Germinal center (tissue), 1 donor: Measurements from ENCODE around the gene SLC35C1.
"Not testable (repeated sequence)": the region's sequence is repeated elsewhere in the genome, so short reads cannot be mapped to it uniquely, and the experiment has no call there.

Source experiments
- DNase-seq: peaks from one replicate; pipeline ENCODE4 v3.0.0; 2012; ENCODE audit warnings: mixed read lengths, low spot score

Gene SLC35C1

GRCh38 chr11:45788887-45789286 lies 16.1 kb upstream of the SLC35C1 start:
- DNase-seq = no peak

- no peak for DNase-seq
Observed at GRCh38 chr11:45791524-45791923, 13.4 kb upstream of the SLC35C1 start.

- no peak for DNase-seq
Observed at GRCh38 chr11:45794169-45794568, 10.8 kb upstream of the SLC35C1 start.

GRCh38 chr11:45795379-45795778 lies 9.6 kb upstream of the SLC35C1 start:
- no peak for DNase-seq

- DNase-seq = no peak
Observed at GRCh38 chr11:45796461-45796861, 8.5 kb upstream of the SLC35C1 start.

GRCh38 chr11:45798793-45799441 lies 6.0 kb upstream of the SLC35C1 start:
- no peak for DNase-seq

- DNase-seq = no peak
Observed at GRCh38 chr11:45799562-45799961, 5.4 kb upstream of the SLC35C1 start.

- DNase-seq = no peak
Observed at GRCh38 chr11:45800261-45800660, 4.7 kb upstream of the SLC35C1 start.

- no peak for DNase-seq
Observed at GRCh38 chr11:45801723-45802315, 3.1 kb upstream of the SLC35C1 start.

GRCh38 chr11:45802531-45803317 lies 2.2 kb upstream of the SLC35C1 start:
- no peak for DNase-seq

GRCh38 chr11:45803971-45804760 lies 783 bp upstream of the SLC35C1 start:
- DNase-seq = peak; percentile 76

GRCh38 chr11:45805305-45806071 lies 539 bp downstream of the SLC35C1 start:
- no peak for DNase-seq

GRCh38 chr11:45806072-45806933 lies 1.4 kb downstream of the SLC35C1 start:
- no peak for DNase-seq

- DNase-seq = no peak
Observed at GRCh38 chr11:45806937-45807791, 2.2 kb downstream of the SLC35C1 start.

- DNase-seq = no peak
Observed at GRCh38 chr11:45807792-45808238, 2.9 kb downstream of the SLC35C1 start.

- not testable (repeated sequence) for DNase-seq
Observed at GRCh38 chr11:45808427-45808826, 3.5 kb downstream of the SLC35C1 start.

GRCh38 chr11:45809456-45810395 lies 4.8 kb downstream of the SLC35C1 start:
- DNase-seq = no peak

- DNase-seq = no peak
Observed at GRCh38 chr11:45810431-45811108, 5.6 kb downstream of the SLC35C1 start.
